ENCODE results near the gene TMED10. TPM values are rescaled to one million over a fixed set of nuclear protein-coding genes. Genes with fewer than 3 reads are reported as not detected.

The TMED10 gene
- total RNA-seq, 1 donor from 2014 or later: 286 TPM

DNA sequence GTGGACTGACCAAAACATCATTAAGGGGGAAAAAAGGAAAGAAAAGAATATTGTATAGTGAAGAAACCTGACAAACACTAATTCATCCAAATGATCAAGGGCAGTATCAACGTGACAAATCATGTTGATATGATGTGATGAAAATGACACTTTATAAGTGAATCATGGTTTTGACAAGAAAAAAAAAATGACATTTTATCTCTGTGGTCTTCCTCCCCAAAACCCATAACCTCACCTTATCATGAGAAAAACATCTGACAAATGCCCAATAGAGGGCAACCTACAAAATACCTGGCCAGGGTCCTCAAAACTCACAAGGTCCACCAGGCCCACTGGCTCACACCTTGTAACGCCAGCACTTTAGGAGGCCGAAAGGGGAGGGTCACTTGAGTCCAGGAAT lies 13.8 kb downstream of the TMED10 start:
- H3K4me1 ChIP-seq: peaks cover 50% of the 10 kb centered on the region
- H3K27me3 ChIP-seq (ENCODE audit: low read depth): no peaks in the 10 kb centered on the region
- intact Hi-C loops (cut with DNase I): no loop called here
- TF ChIP-seq, protein P1, sequence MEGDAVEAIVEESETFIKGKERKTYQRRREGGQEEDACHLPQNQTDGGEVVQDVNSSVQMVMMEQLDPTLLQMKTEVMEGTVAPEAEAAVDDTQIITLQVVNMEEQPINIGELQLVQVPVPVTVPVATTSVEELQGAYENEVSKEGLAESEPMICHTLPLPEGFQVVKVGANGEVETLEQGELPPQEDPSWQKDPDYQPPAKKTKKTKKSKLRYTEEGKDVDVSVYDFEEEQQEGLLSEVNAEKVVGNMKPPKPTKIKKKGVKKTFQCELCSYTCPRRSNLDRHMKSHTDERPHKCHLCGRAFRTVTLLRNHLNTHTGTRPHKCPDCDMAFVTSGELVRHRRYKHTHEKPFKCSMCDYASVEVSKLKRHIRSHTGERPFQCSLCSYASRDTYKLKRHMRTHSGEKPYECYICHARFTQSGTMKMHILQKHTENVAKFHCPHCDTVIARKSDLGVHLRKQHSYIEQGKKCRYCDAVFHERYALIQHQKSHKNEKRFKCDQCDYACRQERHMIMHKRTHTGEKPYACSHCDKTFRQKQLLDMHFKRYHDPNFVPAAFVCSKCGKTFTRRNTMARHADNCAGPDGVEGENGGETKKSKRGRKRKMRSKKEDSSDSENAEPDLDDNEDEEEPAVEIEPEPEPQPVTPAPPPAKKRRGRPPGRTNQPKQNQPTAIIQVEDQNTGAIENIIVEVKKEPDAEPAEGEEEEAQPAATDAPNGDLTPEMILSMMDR (IDR thresholded peaks at IDR 0.05): no peak
- H3K9me3 ChIP-seq: no peaks in the 10 kb centered on the region
- DNase-seq (no peak), ATAC-seq (no peak)
- H3K36me3 ChIP-seq: peaks cover 5% of the 10 kb centered on the region
- no peak overlapping the region for H3K4me3 ChIP-seq
- H3K27ac ChIP-seq: no peak overlapping the region

DNA sequence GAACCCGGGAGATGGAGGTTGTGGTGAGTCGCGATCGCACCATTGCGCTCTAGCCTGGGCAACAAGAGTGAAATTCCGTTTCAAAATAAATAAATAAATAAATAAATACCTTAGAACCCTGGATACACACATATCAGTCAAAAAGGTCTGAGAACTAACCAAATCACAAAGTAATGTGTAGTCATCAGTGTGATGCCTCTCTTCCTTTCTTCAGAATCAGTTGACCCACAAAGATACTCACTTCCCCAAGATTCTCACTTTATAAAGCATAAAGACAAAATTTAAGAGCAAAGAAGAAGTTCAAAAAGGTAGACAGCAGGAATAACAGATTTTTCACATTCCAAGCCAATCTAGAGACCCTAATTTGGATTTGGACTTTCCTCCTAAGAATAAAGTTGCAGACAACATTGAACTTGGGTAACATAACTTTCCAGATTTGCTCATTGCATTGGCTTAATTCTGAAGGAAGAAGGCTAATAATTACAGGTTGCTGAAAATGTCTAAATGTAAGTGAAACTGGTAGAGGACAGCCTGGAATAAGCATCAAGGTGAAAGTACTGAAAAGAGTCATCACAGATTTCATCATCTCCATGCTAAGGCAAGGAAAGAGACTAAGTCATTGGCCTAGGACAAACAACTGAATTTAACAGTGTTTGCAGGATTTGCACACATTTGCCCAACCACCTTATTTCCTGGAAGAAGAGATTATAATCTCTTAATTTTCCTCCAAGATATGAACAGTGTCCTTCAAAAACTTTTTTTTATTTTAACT lies 17.4 kb downstream of the TMED10 start:
- peaks cover 5% of the 10 kb centered on the region for H3K36me3 ChIP-seq
- ATAC-seq (no peak), DNase-seq (no peak)
- TF ChIP-seq, protein P1 (IDR thresholded peaks at IDR 0.05): no peak
- no peak overlapping the region for H3K27ac ChIP-seq
- H3K27me3 ChIP-seq (ENCODE audit: low read depth): no peaks in the 10 kb centered on the region
- intact Hi-C loops (cut with DNase I): no loop called here
- H3K4me3 ChIP-seq: no peak overlapping the region
- H3K9me3 ChIP-seq: no peaks in the 10 kb centered on the region
- H3K4me1 ChIP-seq: peaks cover 22% of the 10 kb centered on the region

DNA sequence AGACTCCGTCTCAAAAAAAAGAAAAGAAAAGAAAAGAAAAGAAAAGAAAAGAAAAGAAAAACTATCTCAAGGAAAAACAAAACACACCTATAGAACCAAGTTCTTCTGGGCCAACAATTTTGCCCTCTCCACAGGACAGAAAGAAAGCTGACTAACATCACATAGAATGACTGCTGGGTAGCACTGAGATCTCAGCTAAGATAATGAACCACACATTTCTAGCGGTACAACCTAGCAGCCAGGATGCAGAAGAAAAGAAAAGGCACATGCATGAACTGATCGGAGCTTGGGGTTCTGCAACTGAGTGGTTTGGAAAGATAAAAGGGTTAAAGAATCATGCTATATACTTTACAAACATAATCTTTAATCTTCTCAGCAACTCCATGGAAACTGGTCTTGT lies 19.5 kb downstream of the TMED10 start:
- Histone ChIP-seq H3K36me3 (peaks cover 5% of the 10 kb centered on the region), H3K4me1 (peaks cover 24% of the 10 kb centered on the region), H3K4me3 (no peak overlapping the region), H3K27ac (no peak overlapping the region), H3K9me3 (no peaks in the 10 kb centered on the region), H3K27me3 (ENCODE audit: low read depth) (no peaks in the 10 kb centered on the region)
- TF ChIP-seq, protein P1 (IDR thresholded peaks at IDR 0.05): no peak
- no peak for DNase-seq
- intact Hi-C loops (cut with DNase I): no loop called here
- no peak for ATAC-seq

DNA sequence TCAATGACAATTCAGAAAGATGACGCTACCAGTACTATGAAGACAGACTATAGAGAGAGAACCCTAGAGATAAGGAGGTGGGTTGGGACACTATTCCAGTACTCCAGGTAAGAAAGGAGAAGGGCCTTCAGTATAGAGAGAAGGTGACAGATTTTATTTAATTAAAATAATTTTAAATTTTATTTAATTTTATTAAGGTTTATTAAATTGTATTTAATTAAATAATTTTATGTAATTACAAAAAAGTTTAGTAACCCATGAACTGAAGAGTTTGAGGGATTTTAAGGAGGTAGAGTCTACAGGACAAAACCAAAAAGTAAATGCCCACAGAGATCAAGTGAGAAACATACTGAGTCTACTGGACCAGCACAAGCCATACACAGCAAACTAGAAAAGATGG lies 20.3 kb downstream of the TMED10 start:
- Histone ChIP-seq H3K4me1 (peaks cover 30% of the 10 kb centered on the region), H3K9me3 (no peaks in the 10 kb centered on the region), H3K36me3 (peaks cover 13% of the 10 kb centered on the region), H3K27ac (no peak overlapping the region), H3K27me3 (ENCODE audit: low read depth) (no peaks in the 10 kb centered on the region), H3K4me3 (no peak overlapping the region)
- intact Hi-C loops (cut with DNase I): no loop called here
- ATAC-seq (no peak), DNase-seq (no peak)
- TF ChIP-seq, protein P1 (IDR thresholded peaks at IDR 0.05): no peak

DNA sequence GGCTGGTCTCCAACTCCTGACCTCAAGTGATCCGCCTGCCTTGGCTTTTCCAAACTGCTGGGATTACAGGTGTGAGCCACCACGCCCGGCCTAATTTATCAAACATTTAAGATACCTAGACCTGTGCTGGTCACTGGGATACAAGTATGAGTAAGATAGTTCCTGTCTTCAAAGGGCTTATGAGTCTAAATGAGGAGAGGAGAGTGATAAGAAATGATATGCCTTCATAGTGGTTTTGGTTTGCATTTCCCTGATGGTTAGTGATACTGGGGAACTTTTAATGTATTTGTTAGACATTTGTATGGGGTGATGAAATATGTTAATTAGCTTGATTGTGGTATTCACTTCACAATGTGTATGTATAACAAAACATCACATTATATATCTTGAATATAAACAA lies 21.2 kb downstream of the TMED10 start:
- ATAC-seq: no peak
- Histone ChIP-seq H3K36me3 (peaks cover 22% of the 10 kb centered on the region), H3K4me1 (peaks cover 20% of the 10 kb centered on the region), H3K9me3 (no peaks in the 10 kb centered on the region), H3K27me3 (ENCODE audit: low read depth) (no peaks in the 10 kb centered on the region), H3K4me3 (no peak overlapping the region), H3K27ac (no peak overlapping the region)
- intact Hi-C loops (cut with DNase I): no loop called here
- no peak for DNase-seq
- TF ChIP-seq, protein P1 (IDR thresholded peaks at IDR 0.05): no peak

Data from lower lobe of right lung (tissue), 2 donors.